ENCODE results near the gene DOK6.

The DOK6 gene

GRCh38 chr18:69567813-69568488 lies 167.3 kb downstream of the DOK6 start:
- no peak for DNase-seq (ENCODE audit: low read depth)
- H3K4me3 ChIP-seq (ENCODE audit: control insufficient read depth, low read depth, low read length): no peak overlapping the region
- no peak for TF ChIP-seq CTCF (IDR thresholded peaks at IDR 0.05; ENCODE audit: control insufficient read depth, insufficient read depth, low read depth, low read length, missing control alignments)

GRCh38 chr18:69569133-69569532 lies 168.4 kb downstream of the DOK6 start:
- DNase-seq (ENCODE audit: low read depth): no peak
- TF ChIP-seq CTCF (IDR thresholded peaks at IDR 0.05; ENCODE audit: control insufficient read depth, insufficient read depth, low read depth, low read length, missing control alignments): no peak
- H3K4me3 ChIP-seq (ENCODE audit: control insufficient read depth, low read depth, low read length): no peak overlapping the region

- no peak for TF ChIP-seq CTCF (IDR thresholded peaks at IDR 0.05; ENCODE audit: control insufficient read depth, insufficient read depth, low read depth, low read length, missing control alignments)
- DNase-seq (ENCODE audit: low read depth): no peak
- H3K4me3 ChIP-seq (ENCODE audit: control insufficient read depth, low read depth, low read length): no peak overlapping the region
These were observed 173.7 kb downstream of the DOK6 start for GRCh38 chr18:69574401-69574800.

- H3K4me3 ChIP-seq (ENCODE audit: control insufficient read depth, low read depth, low read length): no peak overlapping the region
- no peak for TF ChIP-seq CTCF (IDR thresholded peaks at IDR 0.05; ENCODE audit: control insufficient read depth, insufficient read depth, low read depth, low read length, missing control alignments)
- no peak for DNase-seq (ENCODE audit: low read depth)
These were observed 179.4 kb downstream of the DOK6 start for GRCh38 chr18:69580107-69580506.

GRCh38 chr18:69584429-69584828 lies 183.7 kb downstream of the DOK6 start:
- no peak for DNase-seq (ENCODE audit: low read depth)
- TF ChIP-seq CTCF (IDR thresholded peaks at IDR 0.05; ENCODE audit: control insufficient read depth, insufficient read depth, low read depth, low read length, missing control alignments): no peak

GRCh38 chr18:69585696-69586095 lies 185.0 kb downstream of the DOK6 start:
- no peak for DNase-seq (ENCODE audit: low read depth)
- TF ChIP-seq CTCF (IDR thresholded peaks at IDR 0.05; ENCODE audit: control insufficient read depth, insufficient read depth, low read depth, low read length, missing control alignments): no peak
- H3K4me3 ChIP-seq (ENCODE audit: control insufficient read depth, low read depth, low read length): no peak overlapping the region

More at GRCh38 chr18:69584429-69584828, 183.7 kb downstream of the DOK6 start:
- H3K4me3 ChIP-seq (ENCODE audit: control insufficient read depth, low read depth, low read length): no peak overlapping the region

All from AG09309 (cell line).